GM06990 (cell line): Measurements from ENCODE around the gene F13A1.

Experiments used
- DNase-seq: peaks from one replicate; pipeline ENCODE4 v3.0.0-alpha.2; 2011; ENCODE audit not compliant: insufficient read length; ENCODE audit errors: extremely low read depth
- H3K27me3 ChIP-seq: replicated peaks from 2 replicates; pipeline ENCODE4 v1.6.0; 2011; ENCODE audit warnings: low read length; ENCODE audit not compliant: control insufficient read depth, insufficient read depth
- H3K36me3 ChIP-seq: 2 replicates; pipeline ENCODE4 v1.5.1; 2011; ENCODE audit warnings: low read length; ENCODE audit not compliant: control insufficient read depth, insufficient read depth
- H3K4me3 ChIP-seq: replicated peaks from 2 replicates; pipeline ENCODE4 v1.5.1; 2011; ENCODE audit warnings: low read depth, mild to moderate bottlenecking, control low read depth, low read length
- TF ChIP-seq, protein P1 (sequence below): IDR thresholded peaks from 2 replicates; pipeline ENCODE4 v1.5.1; 2011; ENCODE audit warnings: low read length, control low read depth, mild to moderate bottlenecking, inconsistent platforms; ENCODE audit not compliant: insufficient read depth, poor library complexity, severe bottlenecking

The F13A1 gene

DNA sequence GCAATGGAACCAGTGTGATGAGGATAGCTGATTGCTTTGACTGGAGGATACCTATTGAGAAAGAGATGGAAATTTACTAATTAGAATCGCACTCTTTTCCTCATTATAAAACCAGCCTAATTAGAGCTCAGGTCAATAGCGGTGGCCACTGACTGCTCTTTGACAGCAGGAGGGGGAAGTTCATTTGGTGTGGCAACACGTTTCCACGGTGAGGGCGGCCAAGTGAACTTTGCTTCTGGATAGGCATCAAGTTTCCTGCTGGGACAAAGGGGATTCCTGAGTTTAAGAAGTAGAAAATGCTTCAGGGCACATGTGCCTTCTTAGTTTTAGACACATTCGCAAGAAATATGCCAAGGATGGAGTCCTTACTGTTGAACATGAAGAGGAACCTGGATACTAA lies 168.4 kb downstream of the F13A1 start:
- TF ChIP-seq, protein P1, sequence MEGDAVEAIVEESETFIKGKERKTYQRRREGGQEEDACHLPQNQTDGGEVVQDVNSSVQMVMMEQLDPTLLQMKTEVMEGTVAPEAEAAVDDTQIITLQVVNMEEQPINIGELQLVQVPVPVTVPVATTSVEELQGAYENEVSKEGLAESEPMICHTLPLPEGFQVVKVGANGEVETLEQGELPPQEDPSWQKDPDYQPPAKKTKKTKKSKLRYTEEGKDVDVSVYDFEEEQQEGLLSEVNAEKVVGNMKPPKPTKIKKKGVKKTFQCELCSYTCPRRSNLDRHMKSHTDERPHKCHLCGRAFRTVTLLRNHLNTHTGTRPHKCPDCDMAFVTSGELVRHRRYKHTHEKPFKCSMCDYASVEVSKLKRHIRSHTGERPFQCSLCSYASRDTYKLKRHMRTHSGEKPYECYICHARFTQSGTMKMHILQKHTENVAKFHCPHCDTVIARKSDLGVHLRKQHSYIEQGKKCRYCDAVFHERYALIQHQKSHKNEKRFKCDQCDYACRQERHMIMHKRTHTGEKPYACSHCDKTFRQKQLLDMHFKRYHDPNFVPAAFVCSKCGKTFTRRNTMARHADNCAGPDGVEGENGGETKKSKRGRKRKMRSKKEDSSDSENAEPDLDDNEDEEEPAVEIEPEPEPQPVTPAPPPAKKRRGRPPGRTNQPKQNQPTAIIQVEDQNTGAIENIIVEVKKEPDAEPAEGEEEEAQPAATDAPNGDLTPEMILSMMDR: no peak
- no peak for DNase-seq
- Histone ChIP-seq H3K27me3 (no peaks in the 10 kb centered on the region), H3K36me3 (no peaks in the 10 kb centered on the region), H3K4me3 (no peak overlapping the region)

DNA sequence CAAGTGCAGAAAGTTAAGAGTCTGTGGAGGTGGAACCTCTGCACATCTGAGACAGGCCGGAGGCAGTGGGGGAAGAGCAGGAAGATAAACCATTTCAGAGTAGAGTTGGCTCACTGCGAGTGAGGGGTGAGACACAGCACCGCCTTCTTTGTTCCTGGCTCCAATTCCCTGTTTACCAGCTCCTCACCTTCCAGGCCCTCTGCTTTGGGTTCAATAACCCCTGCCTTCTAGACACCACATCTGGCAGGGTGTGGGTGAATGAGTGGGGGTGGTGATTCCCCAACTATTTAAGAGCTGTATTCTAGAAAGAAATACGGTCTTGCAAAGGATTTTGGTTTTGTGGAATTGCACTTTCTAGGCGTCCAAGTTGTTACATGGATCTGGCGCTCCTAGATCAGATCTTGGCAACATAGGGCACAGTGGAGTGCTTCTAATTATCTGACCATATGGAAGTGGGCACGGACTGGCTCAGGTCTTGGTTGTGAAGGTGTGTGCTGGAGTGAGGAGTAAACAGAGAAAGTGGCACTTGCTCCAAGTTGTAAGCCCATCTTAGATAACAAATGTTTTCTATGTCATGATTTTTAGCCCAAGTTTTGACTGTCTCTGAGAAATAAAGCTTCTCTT lies 172.2 kb downstream of the F13A1 start:
- TF ChIP-seq, protein P1: no peak
- no peaks in the 10 kb centered on the region for H3K27me3 ChIP-seq
- DNase-seq: no peak
- no peaks in the 10 kb centered on the region for H3K36me3 ChIP-seq
- no peak overlapping the region for H3K4me3 ChIP-seq

DNA sequence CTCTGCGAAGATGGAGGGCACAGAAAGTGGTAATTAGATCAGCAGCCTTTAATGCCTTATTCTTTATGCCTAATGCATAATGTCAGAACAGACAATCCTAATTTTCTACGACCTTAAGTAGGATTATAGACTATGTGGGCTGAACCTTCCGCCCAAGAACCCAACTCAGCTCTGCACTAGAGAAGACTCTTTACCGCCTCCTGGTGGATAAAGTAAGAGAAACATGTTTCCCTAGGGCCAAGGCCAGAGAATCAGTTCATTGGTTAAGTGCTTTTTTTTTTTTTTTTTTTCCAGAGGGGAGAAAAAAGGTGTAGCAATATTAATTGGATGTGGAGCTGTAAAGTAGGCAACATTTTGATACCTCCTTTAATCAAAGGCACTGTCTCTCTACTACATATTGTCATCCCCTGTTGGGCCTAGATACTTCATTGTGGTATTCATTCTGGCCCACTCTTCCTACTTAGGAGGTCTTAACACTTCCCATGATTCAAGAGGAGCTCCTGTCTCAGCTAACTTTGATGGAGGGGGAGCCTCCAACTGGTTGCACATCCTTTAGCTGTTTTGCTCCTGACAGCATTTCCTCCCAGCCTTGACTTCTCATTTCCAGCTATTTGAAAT lies 188.9 kb downstream of the F13A1 start:
- peak; percentile 3 for DNase-seq
- Histone ChIP-seq H3K36me3 (no peaks in the 10 kb centered on the region), H3K4me3 (no peak overlapping the region), H3K27me3 (no peaks in the 10 kb centered on the region)
- TF ChIP-seq, protein P1: peak; percentile 72

DNA sequence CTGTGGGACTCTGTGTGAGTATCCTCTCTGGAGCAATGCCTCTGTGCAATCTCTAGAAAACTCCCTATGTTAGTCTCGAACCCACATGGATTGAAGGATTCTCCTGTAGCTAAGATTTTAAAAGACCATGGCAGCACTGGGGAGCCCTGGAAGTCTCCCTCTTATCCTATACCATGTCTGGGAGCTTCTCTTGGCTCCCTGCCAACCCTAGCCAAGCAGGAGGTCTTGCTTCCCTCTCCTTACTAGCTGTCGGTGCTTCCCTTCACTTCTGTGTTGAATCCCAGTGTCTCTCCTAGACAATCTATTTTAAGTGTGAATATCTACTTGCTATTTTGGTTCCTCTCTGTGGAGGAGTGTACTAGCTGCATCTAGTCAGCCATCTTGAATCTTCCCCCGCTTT lies 195.0 kb downstream of the F13A1 start:
- no peak for DNase-seq
- Histone ChIP-seq H3K36me3 (no peaks in the 10 kb centered on the region), H3K27me3 (no peaks in the 10 kb centered on the region), H3K4me3 (no peak overlapping the region)
- TF ChIP-seq, protein P1: no peak

DNA sequence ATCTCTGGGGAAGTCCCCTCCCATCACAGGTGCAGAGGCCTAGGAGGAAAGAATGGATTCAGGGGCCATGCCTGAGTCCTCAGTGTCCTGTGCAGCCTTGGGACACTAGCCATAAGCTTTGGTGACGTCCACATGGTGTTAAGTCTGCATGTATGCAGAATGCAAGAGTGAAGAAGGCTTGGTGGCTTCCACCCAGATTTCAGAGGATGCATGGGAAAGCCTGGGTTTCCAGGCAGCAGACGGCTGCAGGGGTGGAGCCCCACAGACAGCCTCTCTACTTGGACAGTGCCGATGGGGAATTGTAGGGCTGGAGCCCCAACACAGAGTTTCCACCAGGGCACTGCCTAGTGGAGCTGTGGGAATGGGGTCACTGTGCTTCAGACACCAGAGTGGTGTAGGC lies 196.7 kb downstream of the F13A1 start:
- TF ChIP-seq, protein P1: no peak
- H3K4me3 ChIP-seq: no peak overlapping the region
- DNase-seq: no peak
- H3K36me3 ChIP-seq: no peaks in the 10 kb centered on the region
- no peaks in the 10 kb centered on the region for H3K27me3 ChIP-seq
